Ovary (tissue), 9 donors: ENCODE data around the gene CLN3. TPM values are rescaled to one million over a fixed set of nuclear protein-coding genes. Genes with fewer than 3 reads are reported as not detected.
"Not testable (repeated sequence)": the region's sequence is repeated elsewhere in the genome, so short reads cannot be mapped to it uniquely, and the experiment has no call there.

Source experiments
- DNase-seq, 5 donors: peaks; one replicate each; pipeline ENCODE4 v3.0.0-alpha.2; 2019 to 2020
- H3K27ac ChIP-seq, 2 donors: fragments of 200-600 bp; one replicate each; pipeline versions ENCODE4 v1.5.1 to v1.8.0; 2019 to 2022
- H3K27me3 ChIP-seq: fragments of 200-600 bp; one replicate; pipeline ENCODE4 v1.8.0; 2022
- H3K36me3 ChIP-seq: fragments of 200-600 bp; sonication (generic); one replicate; pipeline ENCODE4 v1.5.1; 2019
- H3K4me1 ChIP-seq: one replicate; pipeline ENCODE4 v1.8.1; 2013; ENCODE audit warnings: mild to moderate bottlenecking, moderate library complexity; ENCODE audit not compliant: insufficient read depth
- H3K4me3 ChIP-seq: fragments of 200-600 bp; sonication (generic); one replicate; pipeline ENCODE4 v1.5.1; 2017
- H3K9me3 ChIP-seq, 2 donors: fragments of 200-600 bp in 1 of 2; sonication (generic) in 1 of 2; one replicate each; pipeline versions ENCODE4 v1.5.1 to v1.8.1; 2013 to 2019; ENCODE audit warnings: mild to moderate bottlenecking in 1 of 2, moderate library complexity in 1 of 2
- EP300 ChIP-seq: sonication (generic); formaldehyde crosslinking; IDR thresholded peaks from one replicate; pipeline ENCODE4 v1.6.1; 2017; ENCODE audit warnings: antibody characterized with exemption
- POLR2A ChIP-seq: fragments of 450-650 bp; IDR thresholded peaks from one replicate; pipeline ENCODE4 v1.6.1; 2017; ENCODE audit warnings: antibody characterized with exemption, mild to moderate bottlenecking, moderate library complexity
- WGBS, 3 donors: extraction: QIAGEN DNeasy Blood & Tissue Kit in 1 of 3; methylation state at CpG; one replicate each; pipeline versions ENCODE4 v1.1.5 to v1.1.7; 2013 to 2017; 5-methylcytosine and 5-hydroxymethylcytosine counted together
- intact Hi-C, 4 donors: fragments of 100-400 bp; cut with DNase I; formaldehyde crosslinking; loops; one replicate each; pipeline versions ENCODE4 v1.11.0 to v1.15.1; 2022 to 2023
- polyA plus RNA-seq, 2 donors: library from polyadenylated mRNA; stranded (reverse); fragments of 200-250 nt in 1 of 2; fragments of 350-450 nt in 1 of 2; fragmentation: Illumina TruSeq in 1 of 2; extraction: RNeasy Lipid Tissue Mini Kit (QIAGEN cat#74804) in 1 of 2; gene quantifications; one replicate each; pipeline ENCODE4 v1.2.3, GENCODE V29; 2013 to 2014
- total RNA-seq, 7 donors: library from RNA; depleted of rRNA in 2 of 7; stranded (reverse); fragments of >200 nt in 2 of 7; fragmentation: NEBNext Ultra II Directional in 3 of 7; extraction: Animal tissue kit (Norgen Biotek cat#: 25700) in 3 of 7; gene quantifications; one replicate each; pipeline versions ENCODE4 v1.1.0 to v1.2.4, GENCODE V29; 2016 to 2023
- TF ChIP-seq, protein P1 (sequence below), 3 donors: fragments of 450-650 bp in 2 of 3; fragments of 200-600 bp in 1 of 3; IDR thresholded peaks; one replicate each; pipeline versions ENCODE4 v1.5.1 to v1.8.0; 2016 to 2022; ENCODE audit warnings: antibody characterized with exemption in 3 of 3, mild to moderate bottlenecking in 1 of 3
- donor health status: DM: no; HTN: no; CAD: no; lungs with moderate emphysema.
- donor health status: DM: no; HTN: no; CAD: no.
- donor health status: Bipolar disorder and iron deficiency.
- donor health status: DM: yes; HTN: yes; CAD: no.
- donor health status: DM: no; HTN: no; CAD: no.
- donor health status: DM: yes; HTN: yes; CAD: no.

CLN3 gene
- total and polyA plus RNA-seq, 9 donors, result 15.9 to 32.1 (median 22.4) TPM

GRCh38 chr16:28475221-28475620 is 16.7 kb downstream of the CLN3 start:
- Histone ChIP-seq H3K27me3 (no peaks in the 10 kb centered on the region), H3K4me3 (no peak overlapping the region), H3K36me3 (no peaks in the 10 kb centered on the region), H3K27ac (no peak overlapping the region), H3K9me3 (no peaks in the 10 kb centered on the region), H3K4me1 (no peaks in the 10 kb centered on the region)
- TF ChIP-seq, protein P1, sequence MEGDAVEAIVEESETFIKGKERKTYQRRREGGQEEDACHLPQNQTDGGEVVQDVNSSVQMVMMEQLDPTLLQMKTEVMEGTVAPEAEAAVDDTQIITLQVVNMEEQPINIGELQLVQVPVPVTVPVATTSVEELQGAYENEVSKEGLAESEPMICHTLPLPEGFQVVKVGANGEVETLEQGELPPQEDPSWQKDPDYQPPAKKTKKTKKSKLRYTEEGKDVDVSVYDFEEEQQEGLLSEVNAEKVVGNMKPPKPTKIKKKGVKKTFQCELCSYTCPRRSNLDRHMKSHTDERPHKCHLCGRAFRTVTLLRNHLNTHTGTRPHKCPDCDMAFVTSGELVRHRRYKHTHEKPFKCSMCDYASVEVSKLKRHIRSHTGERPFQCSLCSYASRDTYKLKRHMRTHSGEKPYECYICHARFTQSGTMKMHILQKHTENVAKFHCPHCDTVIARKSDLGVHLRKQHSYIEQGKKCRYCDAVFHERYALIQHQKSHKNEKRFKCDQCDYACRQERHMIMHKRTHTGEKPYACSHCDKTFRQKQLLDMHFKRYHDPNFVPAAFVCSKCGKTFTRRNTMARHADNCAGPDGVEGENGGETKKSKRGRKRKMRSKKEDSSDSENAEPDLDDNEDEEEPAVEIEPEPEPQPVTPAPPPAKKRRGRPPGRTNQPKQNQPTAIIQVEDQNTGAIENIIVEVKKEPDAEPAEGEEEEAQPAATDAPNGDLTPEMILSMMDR (IDR thresholded peaks at IDR 0.05), result no peak
- TF ChIP-seq POLR2A, result no peak
- TF ChIP-seq EP300, result no peak
- intact Hi-C loops, result no loop called here
- DNase-seq, result no peak
- WGBS, 3 donors, result 88 to 89% (median 89%) methylated on average over 2 of the region's 2 CpGs

DNA sequence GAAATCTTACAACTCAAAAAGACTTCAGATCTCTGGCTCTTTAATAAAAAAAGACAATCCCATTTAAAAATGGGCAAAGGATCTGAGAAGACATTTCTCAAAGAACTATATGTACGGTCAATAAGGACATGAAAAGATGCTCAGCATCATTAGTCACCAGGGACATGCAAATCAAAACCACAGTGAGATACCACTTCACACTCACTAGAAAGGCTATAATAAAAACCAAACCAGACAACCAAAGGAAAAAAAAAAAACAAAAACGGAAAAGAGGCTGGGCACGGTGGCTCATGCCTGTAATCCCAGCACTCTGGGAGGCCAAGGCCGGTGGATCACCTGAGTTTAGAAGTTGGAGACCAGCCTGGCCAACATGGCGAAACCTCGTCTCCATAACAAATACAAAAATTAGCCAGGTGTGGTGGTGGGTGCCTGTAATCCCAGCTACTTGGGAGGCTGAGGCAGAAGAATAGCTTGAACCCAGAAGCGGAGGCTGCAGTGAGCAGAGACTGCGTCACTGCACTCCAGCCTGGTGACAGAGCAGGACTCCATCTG is 18.1 kb downstream of the CLN3 start:
- Histone ChIP-seq H3K4me1 (no peaks in the 10 kb centered on the region), H3K4me3 (no peak overlapping the region), H3K27me3 (no peaks in the 10 kb centered on the region), H3K36me3 (no peaks in the 10 kb centered on the region), H3K27ac (no peak overlapping the region), H3K9me3 (no peaks in the 10 kb centered on the region)
- TF ChIP-seq POLR2A (no peak), EP300 (no peak)
- TF ChIP-seq, protein P1 (IDR thresholded peaks at IDR 0.05), result no peak
- DNase-seq, result no peak
- intact Hi-C loops, result no loop called here
- WGBS, 3 donors, result 89 to 90% (median 90%) methylated on average over 8 of the region's 8 CpGs

DNA sequence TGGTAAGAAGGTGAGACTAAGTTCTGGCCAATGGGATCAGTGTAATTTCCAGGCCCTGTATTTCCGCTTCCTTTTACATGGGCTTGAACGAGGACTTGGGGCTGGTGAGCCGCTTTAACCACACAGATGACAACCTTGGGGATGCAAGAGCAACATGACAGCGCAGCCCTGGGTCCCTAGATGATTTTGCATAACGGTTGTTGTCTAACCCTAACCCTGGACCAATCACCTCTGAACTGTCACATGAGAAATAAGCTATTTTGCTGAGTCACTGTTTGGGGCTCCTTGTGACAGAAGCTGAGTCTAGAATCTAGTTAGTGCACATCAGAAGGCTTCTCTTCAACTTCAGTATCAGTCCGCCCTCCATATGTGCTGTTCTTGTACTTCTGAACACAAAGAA is 44.8 kb downstream of the CLN3 start:
- intact Hi-C loops, H3K36me3 ChIP-seq, H3K9me3 ChIP-seq, DNase-seq, H3K27ac ChIP-seq, H3K27me3 ChIP-seq, H3K4me3 ChIP-seq, H3K4me1 ChIP-seq: not testable (repeated sequence)
- WGBS, 3 donors, result no CpG with 5 or more reads among the region's 6 CpGs

GRCh38 chr16:28446388-28446787 is 45.5 kb downstream of the CLN3 start:
- H3K4me1 ChIP-seq, intact Hi-C loops, DNase-seq, H3K4me3 ChIP-seq, H3K27ac ChIP-seq, H3K36me3 ChIP-seq, H3K9me3 ChIP-seq, H3K27me3 ChIP-seq: not testable (repeated sequence)
- no CpG with 5 or more reads among the region's 4 CpGs for WGBS, 3 donors

DNA sequence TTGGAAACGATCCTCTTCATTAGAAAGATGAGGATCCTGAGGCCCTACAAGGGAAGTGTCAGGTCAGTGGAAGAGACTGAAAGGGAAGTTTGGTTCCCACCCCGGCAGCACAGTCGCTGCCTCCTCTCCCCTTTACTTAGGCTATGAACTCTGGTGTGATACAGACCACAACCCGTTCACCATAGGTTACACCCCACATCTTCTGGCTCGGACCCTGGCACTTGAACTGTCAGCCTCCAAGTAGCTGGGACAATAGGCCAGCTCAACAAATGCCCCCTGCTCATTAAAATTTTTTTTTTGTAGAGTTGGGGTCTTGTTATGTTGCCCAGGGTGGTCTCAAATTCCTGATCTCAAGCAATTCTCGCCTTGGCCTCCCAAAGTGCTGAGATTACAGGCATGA is 47.9 kb downstream of the CLN3 start:
- DNase-seq, H3K9me3 ChIP-seq, H3K27ac ChIP-seq, H3K27me3 ChIP-seq, H3K4me3 ChIP-seq, H3K4me1 ChIP-seq, H3K36me3 ChIP-seq, intact Hi-C loops: not testable (repeated sequence)
- WGBS, 3 donors, result 70 to 85% (median 81%) methylated on average over 3 to 4 of the region's 6 CpGs

DNA sequence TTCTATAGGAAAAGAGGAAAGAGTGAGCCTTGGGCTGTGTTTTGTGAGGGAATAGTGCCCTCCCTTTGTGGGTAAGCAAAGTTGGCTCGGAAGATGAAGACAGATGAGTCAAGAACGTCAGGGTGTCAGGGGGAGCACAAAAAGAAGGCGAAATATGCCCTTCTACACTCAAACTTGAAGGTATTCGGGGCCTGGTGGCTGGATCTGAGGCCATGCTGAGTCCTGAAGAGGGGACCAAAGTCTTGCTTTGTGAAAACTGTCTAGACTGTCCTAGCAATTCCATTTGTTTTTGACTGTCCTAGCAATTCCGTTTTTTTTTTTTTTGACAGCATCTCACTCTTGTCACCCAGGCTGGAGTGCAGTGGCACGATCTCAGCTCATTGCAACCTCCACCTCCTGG is 53.0 kb downstream of the CLN3 start:
- 54 to 90% (median 63%) methylated on average over 3 to 4 of the region's 6 CpGs for WGBS, 3 donors
- H3K36me3 ChIP-seq, DNase-seq, H3K27ac ChIP-seq, intact Hi-C loops, H3K4me3 ChIP-seq, H3K4me1 ChIP-seq, H3K9me3 ChIP-seq, H3K27me3 ChIP-seq: not testable (repeated sequence)

DNA sequence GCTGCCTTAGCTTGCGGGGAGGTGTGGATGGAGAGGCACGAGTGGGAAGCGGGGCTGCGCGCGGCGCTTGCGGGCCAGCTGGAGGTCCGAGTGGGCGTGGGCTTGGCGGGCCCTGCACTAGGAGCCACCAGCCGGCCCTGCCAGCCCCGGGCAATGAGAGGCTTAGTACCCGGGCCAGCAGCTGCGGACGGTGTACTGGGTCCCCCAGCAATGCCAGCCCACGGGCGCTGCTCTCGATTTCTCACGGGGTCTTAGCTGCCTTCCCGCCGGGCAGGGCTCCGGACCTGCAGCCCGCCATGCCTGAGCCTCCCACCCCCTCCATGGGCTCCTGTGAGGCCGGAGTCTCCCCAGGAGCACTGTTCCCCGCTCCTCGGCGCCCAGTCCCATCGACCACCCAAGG is 56.5 kb downstream of the CLN3 start:
- H3K4me3 ChIP-seq, intact Hi-C loops, H3K27me3 ChIP-seq, H3K9me3 ChIP-seq, H3K27ac ChIP-seq, DNase-seq, H3K4me1 ChIP-seq, H3K36me3 ChIP-seq: not testable (repeated sequence)
- WGBS, 3 donors, result 94 to 100% methylated on average over 1 to 19 of the region's 29 CpGs; no CpG with 5 or more reads in 1 of the 3 donors

Other genes starting within 250 kb of the CLN3 start
- 1 to 10 TPM in 2 of 7 donors, under 1 TPM in 5; 0.37 to 1.5 (median 0.80) TPM for gene SBK1, start 199.5 kb downstream of the CLN3 start, total RNA-seq
- under 1 TPM; 0.32 to 0.79 TPM for gene SBK1, start 199.5 kb downstream of the CLN3 start, polyA plus RNA-seq
- 1 to 10 TPM in 6 of 7 donors, under 1 TPM in 1; 0.57 to 6.7 (median 3.3) TPM for gene NPIPB6, start 128.6 kb downstream of the CLN3 start, total RNA-seq
- under 1 TPM; 0.58 to 0.92 TPM for gene NPIPB6, start 128.6 kb downstream of the CLN3 start, polyA plus RNA-seq
- gene EIF3CL, start 88.2 kb downstream of the CLN3 start, total RNA-seq, result 100 to 1,000 TPM in 2 of 7 donors, 10 to 100 TPM in 4, 1 to 10 TPM in 1; 6.1 to 230 (median 63.9) TPM
- 10 to 100 TPM; 65.1 to 72.2 TPM for gene EIF3CL, start 88.2 kb downstream of the CLN3 start, polyA plus RNA-seq
- gene NPIPB7, start 19.7 kb downstream of the CLN3 start, total RNA-seq, result under 1 TPM in 1 of 7 donors, not detected in 6; 0.35 TPM
- gene NPIPB7, start 19.7 kb downstream of the CLN3 start, polyA plus RNA-seq, result under 1 TPM; 0.23 to 0.29 TPM
- gene APOBR, start 2.6 kb upstream of the CLN3 start, total RNA-seq, result 1 to 10 TPM in 1 of 7 donors, under 1 TPM in 6; 0.18 to 1.4 (median 0.48) TPM
- gene APOBR, start 2.6 kb upstream of the CLN3 start, polyA plus RNA-seq, result under 1 TPM; 0.18 to 0.65 TPM
- gene IL27, start 14.8 kb upstream of the CLN3 start, total RNA-seq, result not detected
- gene IL27, start 14.8 kb upstream of the CLN3 start, polyA plus RNA-seq, result not detected
- gene NUPR1, start 46.9 kb upstream of the CLN3 start, total RNA-seq, result 100 to 1,000 TPM in 5 of 7 donors, 10 to 100 TPM in 2; 25.5 to 355 (median 129) TPM
- gene NUPR1, start 46.9 kb upstream of the CLN3 start, polyA plus RNA-seq, result 100 to 1,000 TPM in 1 of 2 donors, 10 to 100 TPM in 1; 28.5 to 366 TPM
- gene SGF29, start 61.8 kb upstream of the CLN3 start, total RNA-seq, result 10 to 100 TPM; 30.6 to 59.8 (median 42.5) TPM
- gene SGF29, start 61.8 kb upstream of the CLN3 start, polyA plus RNA-seq, result 10 to 100 TPM; 28.5 to 54.0 TPM
- gene SULT1A2, start 105.0 kb upstream of the CLN3 start, total RNA-seq, result 1 to 10 TPM in 2 of 7 donors, under 1 TPM in 5; 0.20 to 1.6 (median 0.78) TPM
- 1 to 10 TPM in 1 of 2 donors, under 1 TPM in 1; 0.13 to 1.2 TPM for gene SULT1A2, start 105.0 kb upstream of the CLN3 start, polyA plus RNA-seq
- gene SULT1A1, start 118.0 kb upstream of the CLN3 start, total RNA-seq, result 10 to 100 TPM in 5 of 7 donors, 1 to 10 TPM in 2; 5.4 to 22.3 (median 10.3) TPM
- 10 to 100 TPM; 11.3 to 54.6 TPM for gene SULT1A1, start 118.0 kb upstream of the CLN3 start, polyA plus RNA-seq
- 1 to 10 TPM in 2 of 7 donors, under 1 TPM in 3, not detected in 2; 0.28 to 2.7 (median 0.93) TPM for gene NPIPB8, start 146.0 kb upstream of the CLN3 start, total RNA-seq
- gene NPIPB8, start 146.0 kb upstream of the CLN3 start, polyA plus RNA-seq, result not detected
- 100 to 1,000 TPM; 163 to 760 (median 544) TPM for gene EIF3C, start 219.4 kb upstream of the CLN3 start, total RNA-seq
- gene EIF3C, start 219.4 kb upstream of the CLN3 start, polyA plus RNA-seq, result 1,000 to 10,000 TPM in 1 of 2 donors, 100 to 1,000 TPM in 1; 357 to 1,101 TPM